Raji (cell line): Measurements from ENCODE around the gene ELF5.

Source experiments
- POLR2A ChIP-seq: IDR thresholded peaks from 2 replicates; pipeline ENCODE4 v1.6.1; 2011; ENCODE audit warnings: low read depth, low read length, control low read depth; ENCODE audit not compliant: insufficient read depth

Gene ELF5

DNA sequence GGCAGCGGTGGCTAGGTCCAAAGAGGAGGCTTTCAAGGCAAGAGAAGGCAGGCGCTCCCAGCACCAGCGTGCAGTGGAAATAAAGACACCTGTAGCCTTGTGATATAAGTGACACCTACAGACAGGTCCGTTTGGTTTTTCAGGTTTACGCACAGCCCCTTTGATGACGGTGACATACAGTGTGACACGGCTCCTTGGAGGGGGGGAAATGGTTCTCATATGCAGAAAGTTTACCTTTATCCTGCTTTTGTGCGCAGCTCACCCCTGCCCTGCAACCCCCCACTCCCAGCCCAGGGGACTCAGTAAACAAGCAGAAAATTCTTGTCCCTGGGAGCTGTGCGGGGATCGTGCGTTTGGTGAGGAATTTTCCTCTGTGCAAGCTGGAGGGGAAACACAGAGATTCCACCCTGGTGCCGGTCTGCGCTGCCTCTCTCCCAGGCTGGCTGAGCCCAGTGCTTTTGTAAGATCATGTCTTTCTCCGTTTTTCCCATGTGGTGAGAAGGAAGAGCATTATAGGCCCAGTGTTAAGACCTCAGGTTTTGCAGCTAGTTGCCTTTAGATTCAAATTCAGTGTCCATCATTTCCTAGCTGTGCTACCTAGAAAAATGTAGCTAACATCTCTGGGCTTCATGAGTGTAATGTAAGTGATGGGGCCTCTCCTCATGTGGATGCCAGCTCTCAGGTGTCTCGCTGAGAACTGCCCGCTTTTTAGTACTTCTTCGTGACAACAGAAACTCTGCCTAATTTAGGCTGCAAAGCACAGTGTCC lies at the start of gene ELF5:
Gene ELF5 (minus strand): TSS at position 113 of the 768 bp plus-strand sequence. CDS start 8,045 bp downstream, outside the sequence.
- TF ChIP-seq POLR2A: no peak

DNA sequence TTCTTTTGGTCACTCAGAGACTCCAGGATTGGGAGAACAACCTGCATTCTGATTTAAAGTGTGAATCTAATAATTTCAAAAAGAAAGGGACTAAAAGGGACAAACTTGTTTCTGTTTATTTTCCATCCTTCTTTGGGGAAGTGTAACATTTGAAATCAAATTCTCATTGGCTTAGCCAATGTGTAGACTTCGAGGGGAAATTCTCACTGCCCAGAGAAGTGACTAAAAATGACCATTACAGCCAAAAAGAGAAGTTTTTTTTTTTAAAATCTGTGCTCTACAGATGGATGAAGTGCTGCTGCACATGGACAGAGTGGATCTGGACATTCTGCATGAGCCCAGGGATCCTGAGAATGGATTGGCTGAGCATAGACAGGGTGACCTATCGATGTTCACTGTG lies 49.4 kb upstream of the ELF5 start:
- no peak for TF ChIP-seq POLR2A

DNA sequence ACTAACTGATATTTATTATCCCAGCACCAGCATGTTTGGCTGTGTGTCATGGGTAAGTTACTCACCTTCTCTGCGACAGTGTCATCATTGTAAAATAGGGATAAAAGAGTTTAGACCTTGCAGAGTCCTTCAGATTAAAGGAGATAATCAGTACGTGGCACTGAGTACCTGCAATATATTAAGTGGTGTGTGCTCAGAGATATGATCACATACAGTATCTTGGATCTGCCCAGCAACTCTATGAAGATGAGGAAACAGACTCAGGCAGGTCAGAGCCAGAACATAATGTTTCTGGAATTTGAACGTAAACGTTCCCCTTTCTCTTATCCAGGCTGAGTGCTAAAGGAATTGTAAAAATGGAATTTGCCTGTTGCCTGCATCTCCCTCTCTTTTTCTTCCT lies 46.9 kb upstream of the ELF5 start:
- no peak for TF ChIP-seq POLR2A

DNA sequence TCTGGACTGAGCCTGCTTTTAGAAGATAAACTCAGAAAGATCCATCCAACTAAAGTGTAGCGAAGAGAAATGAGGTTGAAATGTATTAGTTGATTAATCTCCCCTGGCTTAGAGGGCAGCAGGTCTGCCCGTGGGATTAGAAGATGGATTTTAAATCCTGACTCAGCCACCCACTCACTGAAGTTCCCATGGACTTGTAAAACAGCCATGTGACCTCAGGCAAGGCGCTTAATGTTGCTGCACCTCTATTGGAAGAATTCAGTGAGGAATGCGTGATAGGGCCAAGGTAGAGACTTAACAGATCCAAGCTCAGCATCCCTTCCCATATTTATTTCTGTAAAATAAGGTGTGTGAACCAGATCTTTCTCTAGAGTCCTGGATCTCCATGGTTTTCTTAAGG lies 45.1 kb upstream of the ELF5 start:
- TF ChIP-seq POLR2A: no peak

DNA sequence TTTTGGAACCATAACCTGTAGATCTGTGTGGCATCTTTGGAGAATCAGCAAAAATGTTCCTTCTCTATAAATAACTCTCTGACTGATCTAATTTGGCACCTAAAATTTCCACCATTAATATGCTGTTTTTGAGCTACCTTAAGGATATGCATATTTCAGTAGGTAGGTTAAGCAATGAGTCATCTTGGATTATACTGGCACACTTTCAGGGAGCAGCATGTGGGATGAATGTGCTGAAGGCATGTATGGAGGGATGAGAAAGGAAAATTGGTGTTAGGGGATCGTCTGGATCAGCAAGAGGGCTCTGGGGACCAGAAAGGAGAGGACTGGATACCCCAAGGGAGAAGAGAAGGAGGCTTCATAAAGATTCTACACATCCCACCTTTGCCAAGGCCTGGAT lies 44.6 kb upstream of the ELF5 start:
- no peak for TF ChIP-seq POLR2A

DNA sequence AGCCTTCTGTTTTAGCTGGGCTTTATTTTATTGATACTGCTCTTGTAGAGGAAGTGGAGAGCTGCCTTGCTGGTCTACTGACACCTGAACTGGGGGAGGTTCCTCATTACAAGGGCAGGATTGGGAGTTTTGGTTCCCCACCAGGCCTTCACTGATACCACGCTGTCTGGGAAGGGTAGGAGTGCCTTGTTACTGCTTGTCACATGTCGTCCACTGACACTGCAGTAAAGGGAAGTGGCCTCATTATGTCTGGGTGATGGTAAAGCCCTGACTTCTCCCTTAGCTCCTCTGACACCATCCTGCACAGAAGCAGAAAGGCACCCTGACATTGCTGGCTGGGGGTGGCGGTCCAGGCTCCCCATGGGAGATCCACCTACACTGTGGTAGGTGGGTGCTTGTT lies 38.7 kb upstream of the ELF5 start:
- no peak for TF ChIP-seq POLR2A

DNA sequence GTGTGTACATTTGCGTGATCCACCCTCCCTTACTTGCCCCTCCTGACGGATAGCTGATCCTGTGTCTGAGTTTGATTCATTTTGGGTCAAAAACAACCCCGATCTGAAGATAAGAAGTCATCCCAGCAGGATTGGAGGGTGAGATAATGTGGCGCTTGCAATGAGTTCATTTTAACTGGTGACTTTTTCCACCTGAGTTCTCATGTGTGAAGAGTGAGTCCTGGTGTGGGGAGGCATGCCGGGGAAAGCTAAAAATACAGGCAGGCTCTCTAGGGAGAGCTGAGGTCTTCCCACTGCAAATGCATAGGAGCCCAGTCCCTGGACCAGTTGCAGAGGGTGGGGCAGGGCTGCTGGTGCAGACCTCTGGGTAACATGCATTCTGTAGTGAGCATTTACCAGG lies 35.7 kb upstream of the ELF5 start:
- no peak for TF ChIP-seq POLR2A

DNA sequence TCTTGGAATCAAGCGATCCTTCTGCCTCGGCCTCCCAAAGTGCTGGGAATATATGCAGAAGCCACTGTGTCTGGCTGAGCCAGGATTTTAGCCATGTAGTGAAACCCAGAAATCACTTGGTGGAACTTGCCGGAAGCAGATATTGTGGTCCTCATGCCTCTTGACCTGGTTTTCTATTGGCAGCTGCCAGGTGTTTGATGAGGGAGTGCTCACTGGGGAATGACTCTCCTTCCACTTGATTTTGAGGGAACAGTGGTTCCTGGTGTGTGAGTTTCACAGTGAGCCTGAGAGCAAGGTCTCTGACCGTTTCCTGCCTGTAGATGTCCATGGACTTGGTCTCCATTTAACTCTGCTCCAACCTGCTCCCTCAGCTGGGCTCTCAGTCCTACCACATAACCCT lies 34.7 kb upstream of the ELF5 start:
- TF ChIP-seq POLR2A: no peak

DNA sequence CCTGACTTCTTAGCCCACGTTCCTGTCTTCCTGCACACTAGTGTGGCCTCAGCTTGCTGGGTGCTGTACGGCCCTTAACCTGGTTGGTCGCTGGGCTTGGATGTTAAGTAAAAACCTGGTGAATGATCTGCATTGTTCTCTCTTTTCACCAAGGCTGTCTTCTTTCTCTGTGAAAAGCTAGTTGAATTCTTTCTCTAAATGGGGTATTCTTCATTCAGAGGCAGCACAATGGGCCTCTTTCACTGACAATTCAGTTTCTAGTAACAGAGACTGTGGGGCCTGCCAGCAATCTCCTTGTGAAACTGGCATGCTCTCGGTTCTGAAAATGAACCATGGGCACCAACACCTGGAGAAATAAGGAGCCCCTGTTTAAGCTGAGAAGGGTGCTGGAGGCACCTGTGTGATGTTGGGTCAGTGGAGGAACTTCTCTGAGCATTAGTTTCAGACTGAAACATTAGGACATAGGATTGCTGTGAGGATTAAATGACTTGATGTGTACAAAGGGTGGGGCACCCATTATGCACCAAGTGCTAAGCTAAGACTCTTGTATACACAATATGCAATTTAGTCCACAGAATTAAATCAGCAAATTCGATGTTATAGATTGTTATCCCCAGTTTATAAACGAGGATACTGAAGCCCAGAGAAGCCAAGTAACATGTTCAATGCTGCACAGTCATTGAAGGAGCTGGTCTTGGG lies 33.1 kb upstream of the ELF5 start:
- TF ChIP-seq POLR2A: no peak

DNA sequence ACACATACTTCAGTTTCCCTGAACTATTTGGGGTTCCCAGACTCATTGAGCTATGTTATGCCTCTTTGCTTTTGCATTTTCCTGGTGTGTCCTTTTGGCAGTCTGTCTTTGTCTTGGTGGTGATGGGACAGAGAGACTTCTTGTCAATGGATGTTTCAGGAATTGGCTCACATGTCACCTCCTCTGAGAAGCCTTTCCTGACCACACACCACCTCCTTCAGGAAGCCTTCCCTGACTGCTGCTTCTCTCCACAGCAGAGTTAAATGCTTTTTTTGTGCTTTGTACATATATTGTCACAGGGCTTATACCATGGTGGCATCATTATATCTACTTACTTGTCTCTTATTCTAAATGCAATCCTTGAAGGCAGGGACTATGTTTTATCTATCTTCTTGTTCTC lies 28.5 kb upstream of the ELF5 start:
- no peak for TF ChIP-seq POLR2A

DNA sequence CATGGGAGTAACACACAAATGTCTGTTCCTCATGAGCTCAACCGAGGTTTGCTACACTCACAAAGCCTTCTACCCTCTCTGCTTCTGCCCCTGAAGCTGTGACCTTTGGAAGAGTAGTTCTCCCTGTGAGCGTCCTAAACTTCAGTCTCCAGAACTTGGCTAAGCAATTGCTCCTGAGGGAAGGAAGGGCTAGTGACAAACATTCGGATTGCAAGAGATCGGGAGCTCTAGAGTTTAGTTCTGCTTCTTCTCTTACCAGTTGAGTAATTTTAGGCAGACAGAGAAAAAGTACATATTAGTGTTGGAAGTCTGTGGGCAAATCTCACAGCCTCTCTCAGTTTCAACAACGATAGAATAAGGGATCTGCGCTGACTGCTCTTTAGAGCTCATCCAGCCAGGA lies 27.3 kb upstream of the ELF5 start:
- TF ChIP-seq POLR2A: no peak

DNA sequence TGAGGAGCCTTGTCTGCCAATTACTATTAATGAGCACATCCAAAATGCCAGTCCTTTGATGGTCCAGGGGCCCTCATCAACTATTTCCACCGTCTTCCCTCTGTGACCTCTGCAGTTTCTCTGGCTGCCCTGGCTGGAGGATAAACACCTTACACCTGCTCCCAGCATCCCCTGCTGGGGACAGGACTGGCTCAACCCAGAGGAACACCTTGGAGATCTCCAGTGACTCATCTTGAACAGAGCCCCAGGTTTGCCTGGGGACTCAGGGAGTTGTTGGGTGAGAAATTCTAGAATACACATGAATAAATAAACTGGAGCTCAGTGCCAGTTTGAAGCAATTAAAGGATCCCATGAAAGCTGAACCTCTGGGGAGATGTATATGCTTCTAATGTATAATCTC lies 24.0 kb upstream of the ELF5 start:
- no peak for TF ChIP-seq POLR2A

DNA sequence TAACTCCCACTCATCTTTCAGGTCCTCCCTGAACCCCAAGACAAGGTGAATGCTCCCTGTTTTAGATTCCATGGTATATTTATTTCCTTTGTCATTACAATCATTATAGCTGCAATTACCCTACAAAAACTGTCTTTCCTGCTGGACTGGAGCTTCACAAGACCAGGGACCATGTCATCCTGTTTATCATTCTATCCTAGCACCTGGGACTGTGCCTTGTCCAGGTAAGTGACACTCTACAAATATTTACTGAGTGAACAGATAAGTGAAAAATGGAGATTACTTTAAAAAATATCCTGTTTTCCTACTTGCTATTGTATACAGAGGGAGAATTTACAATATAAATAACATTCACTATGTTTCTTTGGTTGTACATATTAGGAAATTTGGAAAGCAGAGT lies 22.5 kb upstream of the ELF5 start:
- TF ChIP-seq POLR2A: no peak

DNA sequence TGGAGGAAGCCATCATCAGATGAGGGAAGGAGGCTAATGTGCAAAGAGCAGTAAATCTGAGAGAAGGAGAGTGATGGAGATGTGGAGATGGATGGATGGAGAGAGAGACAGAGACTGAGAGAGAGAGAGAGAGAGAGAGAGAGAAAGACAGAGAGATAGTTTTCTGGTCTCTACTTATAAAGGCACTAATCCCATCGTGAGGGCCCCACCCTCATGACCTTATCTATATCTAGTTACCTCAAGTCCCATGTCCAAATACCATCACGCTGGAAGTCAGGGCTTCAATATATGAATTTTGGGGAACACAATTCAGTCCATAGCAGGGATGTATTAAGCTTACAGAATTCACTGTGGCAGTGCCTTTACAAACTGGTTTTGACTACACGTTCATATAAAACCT lies 21.2 kb upstream of the ELF5 start:
- no peak for TF ChIP-seq POLR2A

DNA sequence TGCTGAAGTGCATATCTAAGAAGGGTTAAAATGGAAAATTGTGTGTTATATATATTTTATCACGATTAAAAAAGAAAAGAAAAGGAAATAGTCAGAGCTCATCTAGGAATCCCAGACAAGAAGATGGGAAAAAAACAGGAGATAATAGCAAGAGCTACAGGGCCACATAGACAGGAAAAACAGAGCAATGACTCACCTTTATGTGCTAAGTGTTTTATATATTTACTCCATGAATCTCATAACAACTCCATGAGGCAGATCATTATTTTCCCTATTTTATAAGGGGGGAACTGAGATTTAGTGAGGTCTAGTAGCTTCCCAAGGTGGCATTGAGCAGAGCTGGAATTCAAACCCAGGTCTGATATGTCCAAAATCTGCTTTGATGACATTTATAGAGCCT lies 18.1 kb upstream of the ELF5 start:
- no peak for TF ChIP-seq POLR2A

DNA sequence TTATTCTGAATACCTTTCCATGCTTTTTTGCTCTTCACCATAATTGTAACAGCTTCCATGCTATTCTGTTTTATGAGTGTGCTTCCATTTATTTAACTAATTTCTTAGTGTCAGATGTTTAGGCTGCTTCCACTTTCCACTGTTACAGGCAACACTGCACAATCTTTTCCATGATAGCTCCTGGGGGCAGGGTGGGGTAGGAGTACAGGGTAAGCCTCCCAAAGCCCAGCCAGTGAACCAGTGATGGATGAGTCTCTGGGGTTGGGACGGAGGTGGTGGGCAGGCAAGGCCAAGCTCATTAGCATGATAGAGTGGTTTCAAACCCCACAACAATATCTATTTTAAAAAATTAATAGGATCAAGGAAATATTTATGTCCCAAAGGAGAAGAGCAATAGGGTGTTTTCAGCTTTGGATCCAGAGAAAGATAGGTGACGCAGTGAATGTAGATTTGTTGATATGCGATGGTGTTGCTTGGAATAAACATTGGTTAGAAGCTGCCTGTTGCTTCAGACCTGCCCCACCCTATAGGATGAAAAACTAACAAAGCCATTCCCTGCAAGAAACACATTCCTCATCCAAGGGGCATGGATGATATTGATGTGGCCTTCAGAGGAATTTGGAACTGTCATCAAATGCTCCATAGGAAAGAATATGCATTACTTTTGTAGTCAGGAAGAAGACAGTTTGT lies 17.1 kb upstream of the ELF5 start:
- TF ChIP-seq POLR2A: no peak

DNA sequence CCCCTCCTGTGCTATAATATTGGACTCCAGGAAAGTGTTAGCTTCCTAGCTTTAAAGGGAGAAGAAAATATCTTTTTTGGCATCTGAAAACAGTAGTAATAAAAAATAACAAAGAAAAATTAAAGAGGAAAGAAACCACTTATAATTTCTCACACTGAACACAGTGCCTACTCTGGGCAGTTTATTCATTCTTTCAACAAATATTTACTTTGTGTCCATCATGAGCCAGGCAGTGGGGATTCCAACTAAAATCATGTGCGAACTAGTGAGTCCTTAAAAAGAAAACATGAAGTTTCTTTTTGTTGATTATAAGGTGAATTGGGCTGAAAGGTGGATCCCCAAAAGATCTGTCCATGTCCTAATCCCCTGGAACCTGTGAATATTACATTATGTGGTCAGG lies 16.0 kb upstream of the ELF5 start:
- no peak for TF ChIP-seq POLR2A

DNA sequence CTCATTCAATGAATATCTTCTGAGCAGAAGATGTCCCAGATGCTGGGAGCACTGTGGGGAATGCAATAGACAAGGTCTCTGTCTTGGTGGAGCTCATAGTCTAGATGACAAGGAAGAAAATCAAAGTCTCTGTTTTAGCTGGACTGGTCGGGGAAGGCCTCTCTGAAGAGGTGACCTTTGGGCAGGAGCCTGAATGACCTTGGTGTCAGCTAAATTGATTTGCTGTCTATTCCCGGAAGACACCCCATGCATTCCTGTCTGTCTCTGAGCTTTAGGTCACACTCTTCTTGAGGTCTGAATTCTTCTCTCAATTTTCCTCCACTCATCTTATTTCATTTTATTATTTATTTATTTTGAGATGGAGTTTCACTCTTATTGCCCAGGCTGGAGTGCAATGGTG lies 14.5 kb upstream of the ELF5 start:
- no peak for TF ChIP-seq POLR2A
